GM23248 (cell line): ENCODE data around the gene OPCML.

Source experiments
- EZH2 ChIP-seq: fragments of 200-600 bp; sonication (generic); IDR thresholded peaks from 2 replicates; pipeline ENCODE4 v1.6.1; 2018; ENCODE audit warnings: antibody characterized with exemption, mild to moderate bottlenecking; ENCODE audit not compliant: insufficient read depth, poor library complexity, severe bottlenecking
- EZH2phosphoT487 ChIP-seq: fragments of 200-600 bp; sonication (generic); IDR thresholded peaks from 2 replicates; pipeline ENCODE4 v1.6.1; 2018; ENCODE audit warnings: antibody characterized with exemption, moderate library complexity, mild to moderate bottlenecking, low read depth; ENCODE audit not compliant: insufficient read depth

- TF ChIP-seq EZH2, result no peak
- TF ChIP-seq EZH2phosphoT487, result no peak
Measured at GRCh38 chr11:133520707-133521106, 11.6 kb downstream of the OPCML start.
